GM18858 (cell line): ENCODE data around the gene KCTD7.
A peak's percentile ranks its signal among the peaks of the same experiment; 100 is the strongest.
"Not testable (repeated sequence)": the region's sequence is repeated elsewhere in the genome, so short reads cannot be mapped to it uniquely, and the experiment has no call there.

Experiments
- ATAC-seq: cut with Tn5 transposase; IDR thresholded peaks from one replicate; pipeline ENCODE4 v1.9.1; 2021; ENCODE audit not compliant: unreplicated experiment

Gene KCTD7

DNA sequence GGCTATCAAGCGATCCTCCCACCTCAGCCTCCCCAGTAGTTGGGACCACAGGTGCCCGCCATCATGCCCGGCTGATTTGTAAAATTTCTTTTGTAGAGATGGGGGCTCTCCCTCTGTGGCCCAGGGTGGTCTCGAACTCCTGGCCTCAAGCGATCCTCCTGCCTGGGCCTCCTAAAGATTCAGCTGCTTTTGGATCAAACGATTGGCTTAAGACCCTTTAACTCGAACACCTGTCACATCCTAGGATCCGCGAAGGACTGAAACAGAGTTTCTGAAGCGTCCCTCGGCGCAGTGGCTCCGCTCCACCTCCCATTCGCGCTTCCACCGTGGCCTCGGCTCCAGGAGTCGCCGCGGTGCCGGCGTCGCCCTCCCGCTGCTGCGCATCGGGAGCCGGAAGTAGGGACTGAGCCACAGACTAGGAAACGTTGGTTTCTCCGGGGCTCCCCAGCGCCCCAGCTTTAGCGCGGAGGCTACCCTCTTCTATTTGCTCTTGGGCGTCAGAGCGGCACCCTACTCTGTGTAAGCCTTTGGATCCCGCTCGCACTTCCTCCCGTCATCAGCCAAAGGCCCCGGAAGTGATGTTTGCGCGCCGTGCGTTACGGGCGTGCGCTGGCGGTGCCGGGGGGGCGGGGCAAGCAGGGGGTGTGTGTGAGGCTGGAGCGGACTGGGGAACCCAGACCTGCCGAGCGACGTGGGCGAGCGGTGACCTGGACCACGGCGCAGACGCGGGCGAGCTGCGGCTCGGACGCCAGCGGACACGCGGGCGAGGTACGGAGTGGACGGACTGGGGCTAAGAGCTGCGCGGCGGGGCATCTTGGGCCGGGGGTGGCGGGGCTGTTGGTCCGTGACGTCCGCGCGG, 53.0 kb downstream of the KCTD7 start:
- ATAC-seq, result peak; percentile 80

DNA sequence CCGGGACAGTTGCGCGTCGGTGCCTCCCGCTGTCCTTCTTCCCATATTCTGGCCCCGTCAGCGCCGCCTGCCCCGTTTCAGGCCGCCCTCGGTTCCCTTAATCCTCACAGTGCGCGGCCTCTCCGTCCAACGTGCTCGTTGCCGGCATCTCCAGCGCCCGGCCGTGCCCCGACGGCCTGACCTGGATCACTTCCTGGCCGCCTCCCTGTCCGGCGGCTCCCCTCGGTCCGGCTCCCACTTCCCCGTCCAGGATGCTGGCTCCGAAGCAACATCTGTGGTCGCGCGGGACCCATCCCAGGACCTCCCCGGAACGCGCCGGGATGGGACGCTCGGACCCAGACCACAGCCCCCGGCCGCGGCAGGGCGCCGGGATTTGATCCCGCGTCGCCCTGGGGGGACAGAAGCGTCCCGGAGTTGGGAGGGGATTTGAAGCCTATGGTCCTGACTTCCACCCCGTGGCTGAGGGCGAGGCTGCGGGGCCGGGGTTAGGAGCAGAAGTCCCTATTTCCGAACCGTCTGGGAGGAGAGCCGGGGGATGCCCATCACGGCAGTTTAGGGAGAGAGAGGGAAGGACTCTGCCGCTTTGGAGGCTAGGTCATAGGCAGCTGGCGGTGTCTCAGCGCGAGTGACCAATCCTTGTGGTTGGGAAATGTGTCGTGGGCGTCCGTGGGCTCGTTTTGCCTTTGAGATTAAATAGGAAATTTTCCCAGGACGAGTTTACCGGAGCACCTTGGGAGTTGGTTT, 53.8 kb downstream of the KCTD7 start:
- ATAC-seq, result peak; percentile 14

DNA sequence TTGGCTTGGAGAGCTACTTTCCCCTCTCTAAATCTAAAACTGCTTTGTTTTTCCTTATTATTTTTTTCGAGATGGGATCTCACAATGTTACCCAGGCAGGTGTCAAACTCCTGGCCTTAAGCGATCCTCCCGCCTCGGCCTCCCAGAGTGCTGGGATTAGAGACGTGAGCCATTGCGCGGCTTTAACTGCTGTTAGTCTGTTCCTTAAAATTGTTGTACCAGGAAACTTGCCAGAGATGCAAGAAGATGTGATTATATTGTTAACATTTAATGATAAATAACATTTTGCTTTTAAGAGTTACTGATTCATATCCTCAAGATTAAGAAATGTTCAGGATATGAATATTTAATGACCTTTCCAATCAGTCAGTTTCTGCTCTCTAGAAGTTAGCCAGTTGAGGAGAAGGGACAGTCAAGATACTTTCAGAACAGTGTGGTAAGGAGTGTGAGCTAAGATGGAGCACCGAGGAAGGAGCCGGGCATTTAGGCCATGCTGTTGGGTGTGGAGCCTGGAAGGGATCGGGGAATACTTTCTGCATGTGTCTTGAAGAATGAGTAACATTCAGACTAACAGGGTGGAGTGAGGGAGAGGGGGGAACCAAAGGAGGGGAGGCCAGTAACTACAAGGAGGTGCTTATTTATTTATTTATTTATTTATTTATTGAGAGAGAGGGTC, 54.6 kb downstream of the KCTD7 start:
- ATAC-seq, result not testable (repeated sequence)

DNA sequence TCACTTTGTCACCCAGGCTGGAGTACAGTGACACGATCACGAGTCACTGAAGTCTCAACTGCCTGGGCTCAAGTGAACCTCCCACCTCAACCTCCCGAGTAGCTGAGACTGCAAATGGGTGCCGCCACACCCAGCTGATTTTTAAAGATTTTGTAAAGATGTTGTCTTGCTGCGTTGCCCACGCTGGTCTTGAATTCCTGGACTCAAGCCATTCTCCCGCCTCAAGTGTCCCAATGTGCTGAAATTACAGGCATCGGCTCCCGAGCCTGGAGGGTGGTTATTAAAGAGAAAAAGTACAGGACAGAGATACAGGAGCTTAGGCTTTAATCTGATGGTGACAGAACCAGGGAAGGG, 55.1 kb downstream of the KCTD7 start:
- no peak for ATAC-seq

DNA sequence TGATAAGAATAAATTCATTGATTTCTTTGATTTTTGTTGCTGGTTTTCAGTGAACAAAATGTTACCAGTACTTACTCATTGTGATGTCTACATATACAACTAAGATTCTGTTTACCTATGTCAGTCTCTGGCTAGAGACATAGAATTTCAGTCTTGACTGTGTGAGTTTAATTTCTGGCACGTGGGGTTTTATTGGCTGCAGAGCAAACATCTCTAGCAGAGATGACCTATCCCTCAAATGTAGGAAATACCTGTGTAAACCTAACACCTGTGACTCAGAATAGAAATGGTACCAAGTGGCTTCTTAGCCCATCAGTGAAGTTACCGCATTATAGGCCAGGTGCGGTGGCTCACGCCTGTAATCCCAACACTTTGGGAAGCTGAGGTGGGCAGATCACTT, 57.0 kb downstream of the KCTD7 start:
- ATAC-seq, result not testable (repeated sequence)

DNA sequence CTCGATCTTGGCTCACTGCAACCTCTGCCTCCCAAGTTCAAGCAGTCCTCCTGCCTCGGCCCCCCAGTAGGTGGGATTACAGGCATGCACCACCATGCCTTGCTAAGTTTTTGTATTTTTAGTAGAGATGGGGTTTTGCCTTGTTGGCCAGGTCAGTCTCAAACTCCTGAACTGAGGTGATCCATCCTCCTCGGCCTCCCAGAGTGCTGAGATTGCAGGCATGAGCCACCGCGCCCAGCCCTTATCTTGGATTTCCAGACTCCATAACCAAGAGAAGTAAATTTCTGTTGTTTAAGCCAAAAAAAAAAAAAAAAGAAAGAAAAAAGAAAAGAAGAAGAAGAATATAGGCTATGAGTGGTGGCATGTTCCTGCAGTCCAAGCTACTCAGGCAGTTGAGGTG, 58.5 kb downstream of the KCTD7 start:
- ATAC-seq, result no peak

DNA sequence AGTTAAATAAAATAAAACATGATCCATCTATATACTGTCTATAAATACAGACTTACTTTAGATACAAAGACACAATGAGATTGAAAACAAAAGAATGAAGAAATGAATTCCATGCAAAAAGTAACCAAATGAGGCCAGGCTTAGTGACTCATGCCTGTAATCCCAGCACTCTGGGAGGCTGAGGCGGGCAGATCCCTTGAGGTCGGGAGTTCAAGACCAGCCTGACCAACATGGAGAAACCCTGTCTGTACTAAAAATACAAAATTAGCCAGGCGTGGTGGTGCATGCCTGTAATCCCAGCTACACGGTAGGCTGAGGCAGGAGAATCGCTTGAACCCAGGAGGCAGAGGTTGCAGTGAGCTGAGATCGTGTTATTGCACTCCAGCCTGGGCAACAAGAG, 59.0 kb downstream of the KCTD7 start:
- not testable (repeated sequence) for ATAC-seq

DNA sequence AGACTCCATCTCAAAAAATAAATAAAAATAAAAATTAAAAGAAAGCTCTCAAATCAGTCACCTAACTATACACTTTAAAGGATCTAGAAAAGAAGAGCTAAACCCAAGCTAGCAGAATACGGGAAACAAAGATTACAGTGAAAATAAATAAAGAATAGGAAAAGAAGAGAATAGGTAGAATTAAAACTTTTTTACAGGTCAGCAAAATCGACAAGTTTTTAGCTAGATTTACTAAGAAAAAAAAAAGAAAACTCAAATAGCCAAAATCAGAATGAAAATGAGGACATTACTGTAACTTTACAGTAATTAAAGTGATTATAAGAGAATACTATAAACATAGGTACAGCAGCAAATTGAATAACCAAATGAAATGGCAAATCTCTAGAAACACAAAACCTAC, 60.4 kb downstream of the KCTD7 start:
- ATAC-seq, result no peak

DNA sequence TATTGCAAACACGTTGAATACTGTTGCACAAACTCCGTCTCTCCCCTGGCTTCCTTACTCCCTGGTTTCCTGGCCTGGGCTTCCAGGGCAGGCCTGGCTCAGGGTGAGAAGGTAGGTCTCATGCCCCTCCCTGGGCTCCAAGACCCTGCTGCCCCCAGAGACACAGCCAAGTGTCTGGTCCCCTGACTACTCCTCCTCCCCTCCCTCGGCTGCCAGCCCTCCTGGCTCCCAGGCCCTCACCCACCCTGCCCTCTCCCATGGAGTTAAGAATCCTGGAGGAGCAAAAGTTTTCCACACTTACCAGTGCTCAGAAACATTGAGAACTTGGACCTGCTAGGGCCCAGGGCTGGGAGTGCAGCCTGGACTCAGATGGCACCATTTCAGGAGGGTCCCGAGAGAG, 64.7 kb downstream of the KCTD7 start:
- no peak for ATAC-seq
